ENCODE measurements around the gene RIMS4.

DNA sequence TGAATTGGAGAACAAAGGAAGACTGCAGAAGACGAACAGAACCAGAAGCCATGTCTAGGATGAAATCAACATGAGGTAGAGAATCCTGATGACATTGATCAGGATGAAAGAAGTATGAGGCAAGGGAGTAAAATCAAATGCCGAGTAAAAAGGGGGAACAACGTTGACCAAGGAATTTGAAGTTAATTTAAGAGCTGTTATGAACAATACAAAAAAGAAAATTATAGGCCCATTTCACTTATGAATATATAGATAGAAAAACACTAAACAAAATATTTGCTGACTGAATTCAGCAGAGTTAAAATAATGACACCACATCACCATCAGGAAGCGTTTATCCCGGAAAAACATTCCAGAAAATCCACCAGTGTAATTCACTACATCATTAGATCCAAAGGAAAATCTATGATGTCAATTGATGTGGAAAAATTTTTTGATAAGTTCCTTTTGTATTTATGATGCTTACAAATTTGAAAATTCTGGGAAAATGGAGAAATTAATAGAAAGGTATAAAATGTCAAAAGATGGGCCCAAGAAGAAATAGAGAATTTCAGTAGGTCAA is 103.2 kb downstream of the RIMS4 start:
- no peak for TF ChIP-seq EZH2 (IDR thresholded peaks at IDR 0.05)
- no peak for TF ChIP-seq POLR2AphosphoS5 (IDR thresholded peaks at IDR 0.05; ENCODE audit: borderline replicate concordance, low read depth, low read length)
